HepG2 (cell line): ENCODE data around the gene ZNF616. TPM values are rescaled to one million over a fixed set of nuclear protein-coding genes. Genes with fewer than 3 reads are reported as not detected.

Source experiments
- ATAC-seq: fragments of 200-7000 bp; cut with Tn5 transposase; 3 replicates; pipeline ENCODE4 v1.9.1; 2020; ENCODE audit warnings: mild to moderate bottlenecking, moderate library complexity
- BruUV-seq: library from RNA; stranded (reverse); fragments of 400-500 nt; replicated peaks from 2 replicates; lab custom pipeline; 2021; lab: Mats Ljungman, UMichigan
- CTCF ChIA-PET: fragments of 300-600 bp; formaldehyde crosslinking; extraction: SDS; loops from one replicate; lab custom pipeline; 2021; ENCODE audit warnings: low total read pairs, inconsistent platforms, low intra/inter-chr PET ratio; lab: Yijun Ruan, JAX
- POLR2A ChIA-PET: fragments of 350-600 bp; sonication (Branson Sonifier 250); formaldehyde crosslinking; loops from one replicate; lab custom pipeline; 2020; ENCODE audit warnings: antibody characterized with exemption, inconsistent platforms; lab: Yijun Ruan, JAX
- DNase-seq: peaks from one replicate; pipeline ENCODE4 v3.0.0-alpha.2; 2015; ENCODE audit warnings: low spot score
- FAIRE-seq: peaks from 3 replicates; lab custom pipeline; 2011; peaks lifted over from hg19 to GRCh38; lab: Jason Lieb, UNC
- H2AFZ ChIP-seq: one replicate; pipeline ENCODE4 v1.6.1; 2011; ENCODE audit warnings: low read length, inconsistent platforms
- H3K27ac ChIP-seq: fragments of 300-600 bp; 3 replicates; pipeline ENCODE4 v1.8.0; 2011; ENCODE audit warnings: mixed run types, mild to moderate bottlenecking, mixed read lengths, low read length, inconsistent platforms; ENCODE audit not compliant: insufficient read depth; ENCODE audit errors: extremely low read length
- H3K27me3 ChIP-seq, 2 experiments: fragments of 200-600 bp in 1 of 2; 2 replicates in 1 of 2; 3 replicates in 1 of 2; pipeline versions ENCODE4 v1.6.0 to v1.8.0; 2011; ENCODE audit warnings: low read length in 2 of 2, mild to moderate bottlenecking in 2 of 2, moderate library complexity in 2 of 2, inconsistent platforms in 1 of 2; ENCODE audit not compliant: insufficient read depth in 2 of 2, control insufficient read depth in 1 of 2
- H3K36me3 ChIP-seq, 2 experiments: fragments of 200-600 bp in 1 of 2; replicated peaks in 1 of 2; 2 replicates in 1 of 2; 3 replicates in 1 of 2; pipeline versions ENCODE4 v1.5.1 to v1.8.0; 2011; ENCODE audit warnings: low read length in 2 of 2, inconsistent platforms in 1 of 2; ENCODE audit not compliant: insufficient read depth in 2 of 2, control insufficient read depth in 1 of 2
- H3K4me1 ChIP-seq: 2 replicates; pipeline ENCODE4 v1.5.1; 2012; ENCODE audit warnings: low read length, inconsistent platforms; ENCODE audit not compliant: insufficient read depth
- H3K4me2 ChIP-seq: 2 replicates; pipeline ENCODE4 v1.6.0; 2011; ENCODE audit warnings: low read depth, low read length, inconsistent platforms
- H3K4me3 ChIP-seq, 3 experiments: fragments of 200-600 bp in 1 of 3; sonication (generic), shearing (Covaris generic) in 1 of 3; replicated peaks in 1 of 3; 2 replicates each; pipeline ENCODE4 v1.5.1; 2011 to 2016; ENCODE audit warnings: low read length in 3 of 3, inconsistent platforms in 2 of 3, low read depth in 2 of 3, mild to moderate bottlenecking in 2 of 3, control low read depth in 1 of 3, mixed read lengths in 1 of 3; ENCODE audit not compliant: insufficient read depth in 1 of 3
- H3K79me2 ChIP-seq: one replicate; pipeline ENCODE4 v1.6.1; 2011; ENCODE audit warnings: low read length, inconsistent platforms; ENCODE audit not compliant: insufficient read depth
- H3K9ac ChIP-seq: 2 replicates; pipeline ENCODE4 v1.6.0; 2011; ENCODE audit warnings: mild to moderate bottlenecking, low read depth, low read length, inconsistent platforms; ENCODE audit not compliant: insufficient read depth
- H3K9me3 ChIP-seq: 2 replicates; pipeline ENCODE4 v1.5.1; 2012; ENCODE audit warnings: mild to moderate bottlenecking, low read length
- H4K20me1 ChIP-seq: 2 replicates; pipeline ENCODE4 v1.6.0; 2011; ENCODE audit warnings: inconsistent platforms, mild to moderate bottlenecking, low read length, moderate library complexity; ENCODE audit not compliant: insufficient read depth
- E2F2 ChIP-seq: sonication (generic); formaldehyde crosslinking; IDR thresholded peaks from 2 replicates; pipeline ENCODE4 v1.4.0; 2020; ENCODE audit warnings: missing genetic modification reagents, borderline replicate concordance
- EEA1 ChIP-seq: sonication (generic); formaldehyde crosslinking; IDR thresholded peaks from 2 replicates; pipeline ENCODE4 v1.5.1; 2020; ENCODE audit warnings: mild to moderate bottlenecking, missing genetic modification reagents, borderline replicate concordance
- ESRRA ChIP-seq: sonication (generic); formaldehyde crosslinking; IDR thresholded peaks from 2 replicates; pipeline ENCODE4 v1.5.1; 2020; ENCODE audit warnings: mild to moderate bottlenecking, low read depth, missing genetic modification reagents
- HOXD1 ChIP-seq: sonication (generic); formaldehyde crosslinking; IDR thresholded peaks from 2 replicates; pipeline ENCODE4 v1.5.0; 2020; ENCODE audit warnings: missing genetic modification reagents
- JUN ChIP-seq: sonication (generic); formaldehyde crosslinking; IDR thresholded peaks from 2 replicates; pipeline ENCODE4 v1.4.0; 2020; ENCODE audit warnings: mild to moderate bottlenecking, missing genetic modification reagents
- KLF13 ChIP-seq: sonication (generic); formaldehyde crosslinking; IDR thresholded peaks from 2 replicates; pipeline ENCODE4 v1.4.0; 2020; ENCODE audit warnings: mild to moderate bottlenecking, missing genetic modification reagents
- MEIS1 ChIP-seq: sonication (generic); formaldehyde crosslinking; IDR thresholded peaks from 2 replicates; pipeline ENCODE4 v1.9.0; 2021; ENCODE audit warnings: mild to moderate bottlenecking, missing genetic modification reagents, moderate library complexity, borderline replicate concordance
- NR2C2 ChIP-seq: sonication (generic); formaldehyde crosslinking; IDR thresholded peaks from 2 replicates; pipeline ENCODE4 v1.4.0; 2020; ENCODE audit warnings: missing genetic modification reagents, mild to moderate bottlenecking, moderate library complexity, borderline replicate concordance
- PLRG1 ChIP-seq: fragments of 450-650 bp; conservative IDR thresholded peaks from 2 replicates; pipeline ENCODE4 v1.6.1; 2016
- PPARG ChIP-seq: conservative IDR thresholded peaks from 2 replicates; pipeline ENCODE4 v1.6.1; 2016; ENCODE audit warnings: missing biosample characterization, missing genetic modification reagents
- PREB ChIP-seq: sonication (generic); formaldehyde crosslinking; IDR thresholded peaks from 2 replicates; pipeline ENCODE4 v1.4.0; 2020; ENCODE audit warnings: missing genetic modification reagents
- SAP130 ChIP-seq: IDR thresholded peaks from 2 replicates; pipeline ENCODE4 v1.6.1; 2016; ENCODE audit warnings: low read depth
- SRSF4 ChIP-seq: fragments of 200-400 bp; formaldehyde crosslinking; IDR thresholded peaks from one replicate; pipeline ENCODE4 v1.6.1; 2018; ENCODE audit warnings: mild to moderate bottlenecking, low read depth, low read length, moderate library complexity; ENCODE audit not compliant: poor library complexity, severe bottlenecking
- XBP1 ChIP-seq: sonication (generic); formaldehyde crosslinking; IDR thresholded peaks from 2 replicates; pipeline ENCODE4 v1.5.0; 2020; ENCODE audit warnings: missing genetic modification reagents
- YEATS2 ChIP-seq: sonication (generic); formaldehyde crosslinking; IDR thresholded peaks from 2 replicates; pipeline ENCODE4 v1.4.0; 2020; ENCODE audit warnings: missing genetic modification reagents, borderline replicate concordance
- ZIK1 ChIP-seq: sonication (generic); formaldehyde crosslinking; IDR thresholded peaks from 2 replicates; pipeline ENCODE4 v1.5.0; 2020; ENCODE audit warnings: mild to moderate bottlenecking, low read depth, missing genetic modification reagents, borderline replicate concordance
- ZKSCAN8 ChIP-seq: IDR thresholded peaks from 2 replicates; pipeline ENCODE4 v1.6.1; 2016; ENCODE audit warnings: borderline replicate concordance, missing genetic modification reagents, missing compliant biosample characterization
- ZNF12 ChIP-seq: sonication (generic); formaldehyde crosslinking; IDR thresholded peaks from 2 replicates; pipeline ENCODE4 v1.5.0; 2020; ENCODE audit warnings: missing genetic modification reagents
- ZNF274 ChIP-seq: sonication (generic); formaldehyde crosslinking; IDR thresholded peaks from 2 replicates; pipeline ENCODE4 v1.5.1; 2020; ENCODE audit warnings: mild to moderate bottlenecking, missing genetic modification reagents
- ZNF510 ChIP-seq: sonication (generic); formaldehyde crosslinking; IDR thresholded peaks from 2 replicates; pipeline ENCODE4 v1.4.0; 2020; ENCODE audit warnings: low read depth, mild to moderate bottlenecking, missing genetic modification reagents
- ZNF546 ChIP-seq: sonication (generic); formaldehyde crosslinking; conservative IDR thresholded peaks from 2 replicates; pipeline ENCODE4 v1.8.1; 2023; ENCODE audit warnings: mild to moderate bottlenecking, missing genetic modification reagents
- ZNF572 ChIP-seq: sonication (generic); formaldehyde crosslinking; IDR thresholded peaks from 2 replicates; pipeline ENCODE4 v1.5.1; 2020; ENCODE audit warnings: mild to moderate bottlenecking, missing genetic modification reagents
- ZNF720 ChIP-seq: sonication (generic); formaldehyde crosslinking; IDR thresholded peaks from 2 replicates; pipeline ENCODE4 v1.4.0; 2020; ENCODE audit warnings: missing genetic modification reagents
- ZNF75D ChIP-seq: sonication (generic); formaldehyde crosslinking; IDR thresholded peaks from 2 replicates; pipeline ENCODE4 v1.8.1; 2023; ENCODE audit warnings: missing genetic modification reagents, mild to moderate bottlenecking, borderline replicate concordance
- WGBS: methylation state at CpG from one replicate; pipeline ENCODE4 v1.1.6; 2017; ENCODE audit warnings: low lambda C conversion rate; 5-methylcytosine and 5-hydroxymethylcytosine counted together
- in situ Hi-C: cut with HindIII; loops from 2 replicates; pipeline ENCODE4 v1.10.0; 2017; ENCODE audit warnings: low pct_unique_long_range_greater_than_20kb; ENCODE audit not compliant: extremely low pct_ligation_motif_present
- intact Hi-C: fragments of 100-400 bp; cut with micrococcal nuclease; formaldehyde crosslinking; loops from one replicate; pipeline ENCODE4 v1.10.0; 2022; ENCODE audit not compliant: unreplicated experiment
- polyA plus RNA-seq, 8 experiments: library from polyadenylated mRNA; depleted of rRNA in 3 of 8; stranded (reverse) in 7 of 8; unstranded in 1 of 8; fragments of >200 nt; fragmentation: Illumina TruSeq in 4 of 8; extraction: Trizol in 4 of 8; gene quantifications; 2 replicates each; pipeline versions ENCODE4 v1.2.1 to v1.2.3, GENCODE V29; 2011 to 2016; ENCODE audit warnings: low read depth in 4 of 8, missing spikeins in 1 of 8, mixed read lengths in 1 of 8; ENCODE audit not compliant: insufficient read depth in 1 of 8
- total RNA-seq, 5 experiments: library from RNA; depleted of rRNA; stranded (reverse); fragments of >200 nt; fragmentation: Illumina TruSeq; extraction: Trizol; gene quantifications; 2 replicates each; pipeline ENCODE4 v1.2.3, GENCODE V29; 2016; ENCODE audit warnings: low read depth in 1 of 5

ZNF616 gene
- total and polyA plus RNA-seq, 2 of the 13 experiments (the other 11 are each of a cell fraction or from before 2014, with no cell fraction given), result 2.2 to 10.4 TPM

GRCh38 chr19:52099497-52100138 lies 40.1 kb downstream of the ZNF616 start:
- Histone ChIP-seq H2AFZ (no peak overlapping the region), H3K27me3 (peaks cover 0 to 3% of the 10 kb centered on the region in 2 experiments; a peak in 1 of 5 replicates), H3K79me2 (peaks cover 8% of the 10 kb centered on the region), H3K4me3 (no peak overlapping the region), H3K4me2 (peak overlapping the region; percentile 28; the same call in 1 of the 2 replicates), H3K9ac (no peak overlapping the region), H3K9me3 (peaks cover 62% of the 10 kb centered on the region), H3K27ac (no peak overlapping the region), H3K36me3 (no peaks in the 10 kb centered on the region), H4K20me1 (no peaks in the 10 kb centered on the region), H3K4me1 (peaks cover 24% of the 10 kb centered on the region; the same call in 1 of the 2 replicates)
- BruUV-seq, result no TSS peak
- FAIRE-seq (no peak), DNase-seq (peak; percentile 64), ATAC-seq (peak; percentile 41)
- CTCF ChIA-PET, result no interaction called here
- POLR2A ChIA-PET, result interaction anchor here (0.6 to 1.3 kb wide), 2 partner anchors 90 to 245 kb away, joined by 3 to 4 read pairs; partner anchors contain the start of gene PPP2R1A
- intact Hi-C loops, result loop anchor here (10.0 kb wide), 1 partner anchor 55 kb away; the partner anchor contains the start of gene ZNF432
- in situ Hi-C loops, result no loop called here
- WGBS, result 25% methylated on average over 2 of the region's 2 CpGs
- TF ChIP-seq EEA1 (no peak), ZNF510 (CRISPR knock-in tag) (no peak), YEATS2 (CRISPR knock-in tag) (no peak), HOXD1 (peak; percentile 95), JUN (no peak), ZNF572 (no peak), KLF13 (CRISPR knock-in tag) (no peak), ZNF75D (no peak), PLRG1 (no peak), ZKSCAN8 (CRISPR knock-in tag) (no peak), ZNF12 (no peak), ZIK1 (CRISPR knock-in tag) (no peak), SRSF4 (no peak), ZNF274 (CRISPR knock-in tag) (no peak), MEIS1 (CRISPR knock-in tag) (no peak), ESRRA (CRISPR knock-in tag) (no peak), XBP1 (CRISPR knock-in tag) (no peak), ZNF720 (CRISPR knock-in tag) (no peak), ZNF546 (no peak), E2F2 (CRISPR knock-in tag) (no peak), PREB (CRISPR knock-in tag) (no peak), SAP130 (CRISPR knock-in tag) (peak; percentile 63), NR2C2 (CRISPR knock-in tag) (no peak; the same call in 1 of the 2 replicates), PPARG (CRISPR knock-in tag) (no peak)
